Measurements from ENCODE around the gene TMEM125. TPM values are rescaled to one million over a fixed set of nuclear protein-coding genes. Genes with fewer than 3 reads are reported as not detected.

Gene TMEM125
- total and polyA plus RNA-seq, 7 experiments from 2014 or later = 0.21 to 0.50 TPM; not detected in 5

DNA sequence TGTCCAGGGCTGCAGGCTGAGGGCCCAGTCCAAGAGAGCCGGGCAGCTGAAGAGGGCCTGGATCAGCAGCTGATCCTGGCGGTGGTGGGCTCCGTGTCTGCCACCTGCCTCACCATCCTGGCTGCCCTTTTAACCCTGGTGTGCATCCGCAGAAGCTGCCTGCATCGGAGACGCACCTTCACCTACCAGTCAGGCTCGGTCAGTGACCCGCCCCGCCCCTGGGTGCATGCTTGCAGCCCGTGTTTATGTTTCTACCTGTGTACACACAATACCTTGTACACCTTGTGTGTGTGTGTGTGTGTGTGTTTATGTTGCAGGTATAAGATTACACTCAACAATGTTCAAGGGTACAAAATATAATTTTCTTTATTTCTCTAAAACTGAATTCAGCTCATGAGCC lies 44.0 kb downstream of the TMEM125 start:
- no peaks in the 10 kb centered on the region for H3K9me3 ChIP-seq (ENCODE audit: control insufficient read depth in 2 of 3, low read length in 3 of 3)
- H3K27me3 ChIP-seq (ENCODE audit: control insufficient read depth in 2 of 2, insufficient read depth in 2 of 2, low read length in 2 of 2) = no peaks in the 10 kb centered on the region
- Mint-ChIP-seq H3K27ac (no peak overlapping the region), H3K27me3 (peaks cover 0 to under 1% (median 0%) of the 10 kb centered on the region in 5 donors), H3K4me3 (no peak overlapping the region), H3K36me3 (no peaks in the 10 kb centered on the region), H3K9me3 (no peaks in the 10 kb centered on the region), H3K4me1 (peaks cover 0 to 4% (median 0%) of the 10 kb centered on the region in 7 donors)
- H3K4me3 ChIP-seq (ENCODE audit: low read length) = no peak overlapping the region
- DNase-seq = no peak
- POLR2A ChIA-PET = no interaction called here
- H3K27ac ChIP-seq (ENCODE audit: low read depth, low read length) = no peak overlapping the region
- CTCF ChIA-PET = no interaction called here
- ATAC-seq = no peak
- no peaks in the 10 kb centered on the region for H3K36me3 ChIP-seq (ENCODE audit: control insufficient read depth in 2 of 3, insufficient read depth in 3 of 3, low read length in 3 of 3)
- intact Hi-C loops (cut with micrococcal nuclease) = no loop called here
- no peaks in the 10 kb centered on the region for H3K4me1 ChIP-seq (ENCODE audit: control insufficient read depth in 2 of 2, insufficient read depth in 2 of 2, low read length in 2 of 2)

GRCh38 chr1:43314233-43314632 lies 44.5 kb downstream of the TMEM125 start:
- no peak overlapping the region for H3K27ac Mint-ChIP-seq
- ChIA-PET POLR2A (no interaction called here), CTCF (no interaction called here)
- intact Hi-C loops (cut with micrococcal nuclease) = no loop called here
- H3K9me3 Mint-ChIP-seq = no peaks in the 10 kb centered on the region
- H3K4me1 Mint-ChIP-seq = peaks cover 0 to 4% (median 0%) of the 10 kb centered on the region in 7 donors
- ATAC-seq (no peak), DNase-seq (no peak)
- H3K36me3 ChIP-seq (ENCODE audit: control insufficient read depth in 2 of 3, insufficient read depth in 3 of 3, low read length in 3 of 3) = no peaks in the 10 kb centered on the region
- no peaks in the 10 kb centered on the region for H3K36me3 Mint-ChIP-seq
- no peak overlapping the region for H3K4me3 ChIP-seq (ENCODE audit: low read length)
- H3K9me3 ChIP-seq (ENCODE audit: control insufficient read depth in 2 of 3, low read length in 3 of 3) = no peaks in the 10 kb centered on the region
- no peaks in the 10 kb centered on the region for H3K4me1 ChIP-seq (ENCODE audit: control insufficient read depth in 2 of 2, insufficient read depth in 2 of 2, low read length in 2 of 2)
- H3K4me3 Mint-ChIP-seq = no peak overlapping the region
- H3K27ac ChIP-seq (ENCODE audit: low read depth, low read length) = no peak overlapping the region
- no peaks in the 10 kb centered on the region for H3K27me3 ChIP-seq (ENCODE audit: control insufficient read depth in 2 of 2, insufficient read depth in 2 of 2, low read length in 2 of 2)
- H3K27me3 Mint-ChIP-seq = no peaks in the 10 kb centered on the region

- DNase-seq = no peak
- Histone ChIP-seq H3K9me3 (ENCODE audit: control insufficient read depth in 2 of 3, low read length in 3 of 3) (no peaks in the 10 kb centered on the region), H3K27me3 (ENCODE audit: control insufficient read depth in 2 of 2, insufficient read depth in 2 of 2, low read length in 2 of 2) (no peaks in the 10 kb centered on the region), H3K36me3 (ENCODE audit: control insufficient read depth in 2 of 3, insufficient read depth in 3 of 3, low read length in 3 of 3) (no peaks in the 10 kb centered on the region), H3K4me3 (ENCODE audit: low read length) (no peak overlapping the region), H3K27ac (ENCODE audit: low read depth, low read length) (no peak overlapping the region), H3K4me1 (ENCODE audit: control insufficient read depth in 2 of 2, insufficient read depth in 2 of 2, low read length in 2 of 2) (no peaks in the 10 kb centered on the region)
- no peak for ATAC-seq
- peaks cover 0 to 8% (median 0%) of the 10 kb centered on the region in 7 donors for H3K4me1 Mint-ChIP-seq
- H3K27me3 Mint-ChIP-seq = no peaks in the 10 kb centered on the region
- no peaks in the 10 kb centered on the region for H3K9me3 Mint-ChIP-seq
- intact Hi-C loops (cut with micrococcal nuclease) = no loop called here
- H3K27ac Mint-ChIP-seq = no peak overlapping the region
- CTCF ChIA-PET = interaction anchor here (0.8 kb wide), 1 partner anchor 85 kb away, joined by 3 read pairs; no protein-coding TSS in a partner anchor
- POLR2A ChIA-PET = no interaction called here
- no peaks in the 10 kb centered on the region for H3K36me3 Mint-ChIP-seq
- H3K4me3 Mint-ChIP-seq = no peak overlapping the region
These were observed 45.7 kb downstream of the TMEM125 start for GRCh38 chr1:43315481-43315880.

GRCh38 chr1:43315963-43316737 lies 46.4 kb downstream of the TMEM125 start:
- CTCF ChIA-PET = interaction anchor here (0.8 kb wide), 1 partner anchor 86 kb away, joined by 3 read pairs; no protein-coding TSS in a partner anchor
- no peak for DNase-seq
- H3K36me3 Mint-ChIP-seq = no peaks in the 10 kb centered on the region
- H3K36me3 ChIP-seq (ENCODE audit: control insufficient read depth in 2 of 3, insufficient read depth in 3 of 3, low read length in 3 of 3) = no peaks in the 10 kb centered on the region
- no peaks in the 10 kb centered on the region for H3K9me3 ChIP-seq (ENCODE audit: control insufficient read depth in 2 of 3, low read length in 3 of 3)
- no peak overlapping the region for H3K4me3 ChIP-seq (ENCODE audit: low read length)
- no peak overlapping the region for H3K4me3 Mint-ChIP-seq
- no peaks in the 10 kb centered on the region for H3K27me3 ChIP-seq (ENCODE audit: control insufficient read depth in 2 of 2, insufficient read depth in 2 of 2, low read length in 2 of 2)
- ATAC-seq = no peak
- H3K9me3 Mint-ChIP-seq = no peaks in the 10 kb centered on the region
- no peaks in the 10 kb centered on the region for H3K27me3 Mint-ChIP-seq
- intact Hi-C loops (cut with micrococcal nuclease) = no loop called here
- POLR2A ChIA-PET = no interaction called here
- no peaks in the 10 kb centered on the region for H3K4me1 ChIP-seq (ENCODE audit: control insufficient read depth in 2 of 2, insufficient read depth in 2 of 2, low read length in 2 of 2)
- no peak overlapping the region for H3K27ac ChIP-seq (ENCODE audit: low read depth, low read length)
- H3K4me1 Mint-ChIP-seq = peaks cover 0 to 8% (median 0%) of the 10 kb centered on the region in 7 donors
- H3K27ac Mint-ChIP-seq = no peak overlapping the region

GRCh38 chr1:43316738-43317520 lies 47.1 kb downstream of the TMEM125 start:
- H3K4me1 Mint-ChIP-seq = peaks cover 0 to 8% (median 0%) of the 10 kb centered on the region in 7 donors
- no peak for ATAC-seq
- H3K27me3 ChIP-seq (ENCODE audit: control insufficient read depth in 2 of 2, insufficient read depth in 2 of 2, low read length in 2 of 2) = no peaks in the 10 kb centered on the region
- intact Hi-C loops (cut with micrococcal nuclease) = no loop called here
- H3K27me3 Mint-ChIP-seq = no peaks in the 10 kb centered on the region
- no peak overlapping the region for H3K27ac Mint-ChIP-seq
- no peak overlapping the region for H3K4me3 ChIP-seq (ENCODE audit: low read length)
- H3K4me3 Mint-ChIP-seq = no peak overlapping the region
- DNase-seq = no peak
- CTCF ChIA-PET = no interaction called here
- POLR2A ChIA-PET = no interaction called here
- H3K36me3 Mint-ChIP-seq = no peaks in the 10 kb centered on the region
- no peaks in the 10 kb centered on the region for H3K9me3 ChIP-seq (ENCODE audit: control insufficient read depth in 2 of 3, low read length in 3 of 3)
- no peaks in the 10 kb centered on the region for H3K4me1 ChIP-seq (ENCODE audit: control insufficient read depth in 2 of 2, insufficient read depth in 2 of 2, low read length in 2 of 2)
- H3K27ac ChIP-seq (ENCODE audit: low read depth, low read length) = no peak overlapping the region
- H3K9me3 Mint-ChIP-seq = no peaks in the 10 kb centered on the region
- no peaks in the 10 kb centered on the region for H3K36me3 ChIP-seq (ENCODE audit: control insufficient read depth in 2 of 3, insufficient read depth in 3 of 3, low read length in 3 of 3)

DNA sequence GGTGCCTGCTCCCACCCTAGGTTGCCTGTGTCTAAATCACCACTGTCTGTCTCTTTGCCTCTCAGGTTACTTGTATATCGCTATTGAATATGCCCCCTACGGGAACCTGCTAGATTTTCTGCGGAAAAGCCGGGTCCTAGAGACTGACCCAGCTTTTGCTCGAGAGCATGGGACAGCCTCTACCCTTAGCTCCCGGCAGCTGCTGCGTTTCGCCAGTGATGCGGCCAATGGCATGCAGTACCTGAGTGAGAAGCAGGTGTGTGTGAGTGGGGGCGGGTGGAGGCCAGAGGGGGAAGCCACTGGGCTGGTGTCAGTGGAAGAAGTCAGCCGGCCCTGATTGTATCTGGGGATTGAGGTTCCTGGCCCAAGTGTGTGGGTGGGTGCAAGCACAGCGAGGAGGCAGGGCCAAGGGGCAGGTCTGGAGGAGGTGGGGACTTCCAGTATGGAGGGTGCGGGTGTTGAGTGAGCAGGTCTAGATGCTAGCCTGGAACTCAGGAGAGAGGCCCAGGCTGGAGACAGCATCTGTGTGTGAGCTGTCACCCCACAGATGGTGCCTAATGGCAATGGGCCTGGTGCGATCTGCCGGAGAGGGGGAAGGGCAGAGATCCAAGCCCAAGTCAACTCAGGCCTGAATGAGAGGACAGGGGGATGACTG lies 48.2 kb downstream of the TMEM125 start:
- no peaks in the 10 kb centered on the region for H3K9me3 ChIP-seq (ENCODE audit: control insufficient read depth in 2 of 3, low read length in 3 of 3)
- no peak for DNase-seq
- POLR2A ChIA-PET = no interaction called here
- no peak overlapping the region for H3K27ac Mint-ChIP-seq
- no peaks in the 10 kb centered on the region for H3K27me3 Mint-ChIP-seq
- H3K4me3 ChIP-seq (ENCODE audit: low read length) = no peak overlapping the region
- no peak for ATAC-seq
- no peaks in the 10 kb centered on the region for H3K27me3 ChIP-seq (ENCODE audit: control insufficient read depth in 2 of 2, insufficient read depth in 2 of 2, low read length in 2 of 2)
- H3K36me3 Mint-ChIP-seq = no peaks in the 10 kb centered on the region
- no peaks in the 10 kb centered on the region for H3K36me3 ChIP-seq (ENCODE audit: control insufficient read depth in 2 of 3, insufficient read depth in 3 of 3, low read length in 3 of 3)
- no peaks in the 10 kb centered on the region for H3K9me3 Mint-ChIP-seq
- intact Hi-C loops (cut with micrococcal nuclease) = no loop called here
- no peak overlapping the region for H3K27ac ChIP-seq (ENCODE audit: low read depth, low read length)
- H3K4me1 Mint-ChIP-seq = peaks cover 0 to 8% (median 0%) of the 10 kb centered on the region in 7 donors
- no peak overlapping the region for H3K4me3 Mint-ChIP-seq
- CTCF ChIA-PET = no interaction called here
- H3K4me1 ChIP-seq (ENCODE audit: control insufficient read depth in 2 of 2, insufficient read depth in 2 of 2, low read length in 2 of 2) = no peaks in the 10 kb centered on the region

Measured in naive thymus-derived CD4-positive, alpha-beta T cell (primary cell).